ENCODE results near the gene IRX2.

GRCh38 chr5:2739360-2740050, 12.0 kb downstream of the IRX2 start:
- TF ChIP-seq EZH2 (IDR thresholded peaks at IDR 0.05; ENCODE audit: insufficient read depth, low read length) (no peak), CTCF (IDR thresholded peaks at IDR 0.05; ENCODE audit: insufficient read depth, low read depth, low read length) (no peak)

Measured in astrocyte (in vitro differentiated cells and primary cell).